ENCODE data around the gene ZDHHC23. TPM values are rescaled to one million over a fixed set of nuclear protein-coding genes. Genes with fewer than 3 reads are reported as not detected.

Gene ZDHHC23
- total and polyA plus RNA-seq, 2 of the 13 experiments (the other 11 are each of a cell fraction or from before 2014, with no cell fraction given): 1.6 to 8.8 TPM

GRCh38 chr3:114005481-114005880 is 57.7 kb downstream of the ZDHHC23 start (continued):
- TF ChIP-seq ZNF564 (CRISPR knock-in tag; IDR thresholded peaks at IDR 0.05) (no peak), REPIN1 (CRISPR knock-in tag; IDR thresholded peaks at IDR 0.05; ENCODE audit: borderline replicate concordance, low read depth) (no peak), ZNF33B (CRISPR knock-in tag; IDR thresholded peaks at IDR 0.05) (no peak), HNRNPK (IDR thresholded peaks at IDR 0.05; ENCODE audit: low read depth, low read length, poor library complexity, severe bottlenecking) (no peak), AGO2 (optimal IDR thresholded peaks at IDR 0.05; ENCODE audit: low read depth, low read length) (no peak), CEBPG (CRISPR knock-in tag; IDR thresholded peaks at IDR 0.05) (no peak), HMG20A (CRISPR knock-in tag; IDR thresholded peaks at IDR 0.05; ENCODE audit: borderline replicate concordance) (no peak), CHD4 (IDR thresholded peaks at IDR 0.05; ENCODE audit: borderline replicate concordance, low read length) (no peak), SMC3 (IDR thresholded peaks at IDR 0.05; ENCODE audit: low read length) (no peak)

DNA sequence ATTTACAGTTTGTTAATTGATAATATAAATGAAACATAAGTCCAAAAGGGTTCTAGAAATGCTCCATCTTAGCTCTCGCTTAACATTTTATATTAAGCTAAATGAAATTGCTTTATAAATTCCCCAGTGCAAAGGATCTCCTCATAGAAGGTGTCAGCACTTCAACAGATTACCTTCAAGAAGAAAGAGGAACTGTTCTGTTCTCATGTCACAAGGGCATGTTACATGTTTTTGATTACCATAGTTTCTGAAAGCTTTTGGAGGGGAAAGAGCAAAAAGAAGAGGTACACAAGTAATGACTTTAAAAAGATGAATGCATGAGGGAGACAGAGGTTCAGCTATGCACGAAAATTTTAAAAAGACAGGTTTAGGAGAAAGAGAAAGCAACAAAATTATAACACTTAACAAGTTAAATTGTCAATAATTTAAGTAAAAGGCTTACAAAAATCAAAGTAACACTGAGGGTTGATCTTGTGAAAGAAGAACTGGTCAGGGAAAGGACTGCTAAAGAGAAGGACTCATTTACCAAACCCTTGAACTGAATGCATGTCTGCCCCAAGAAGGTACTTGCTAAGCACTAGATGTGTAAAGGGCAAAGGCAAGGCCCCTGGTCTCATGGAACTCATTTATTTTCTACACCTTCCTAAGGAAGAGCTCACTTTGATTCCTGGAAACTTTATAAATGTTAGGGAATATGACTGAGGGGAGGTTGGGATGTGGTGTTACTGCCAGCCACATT is 63.4 kb downstream of the ZDHHC23 start:
- Histone ChIP-seq H3K4me3 (replicated peaks in 1 of 3; ENCODE audit: insufficient read depth in 1 of 3, low read depth in 2 of 3, low read length in 3 of 3) (no peak overlapping the region), H3K27ac (ENCODE audit: extremely low read length, insufficient read depth, low read length) (no peak overlapping the region), H4K20me1 (ENCODE audit: insufficient read depth, low read length) (no peaks in the 10 kb centered on the region), H3K4me2 (ENCODE audit: low read depth, low read length) (no peak overlapping the region), H3K79me2 (ENCODE audit: insufficient read depth, low read length) (no peaks in the 10 kb centered on the region), H3K27me3 (ENCODE audit: control insufficient read depth in 1 of 2, insufficient read depth in 2 of 2, low read length in 2 of 2) (no peaks in the 10 kb centered on the region; a peak in 1 of 5 replicates), H2AFZ (ENCODE audit: low read length) (no peak overlapping the region), H3K9ac (ENCODE audit: insufficient read depth, low read depth, low read length) (no peak overlapping the region), H3K36me3 (replicated peaks in 1 of 2; ENCODE audit: control insufficient read depth in 1 of 2, insufficient read depth in 2 of 2, low read length in 2 of 2) (no peaks in the 10 kb centered on the region), H3K4me1 (ENCODE audit: insufficient read depth, low read length) (no peaks in the 10 kb centered on the region), H3K9me3 (ENCODE audit: low read length) (no peaks in the 10 kb centered on the region)
- DNase-seq (ENCODE audit: low spot score) (no peak), FAIRE-seq (no peak), ATAC-seq (no peak)
- no TSS peak for BruUV-seq (replicated peaks)
- in situ Hi-C loops (cut with HindIII; ENCODE audit: extremely low pct_ligation_motif_present, low pct_unique_long_range_greater_than_20kb): no loop called here
- POLR2A ChIA-PET: no interaction called here
- CTCF ChIA-PET (ENCODE audit: low intra/inter-chr PET ratio, low total read pairs): no interaction called here
- intact Hi-C loops (cut with micrococcal nuclease; ENCODE audit: unreplicated experiment): no loop called here
- TF ChIP-seq, protein P1, sequence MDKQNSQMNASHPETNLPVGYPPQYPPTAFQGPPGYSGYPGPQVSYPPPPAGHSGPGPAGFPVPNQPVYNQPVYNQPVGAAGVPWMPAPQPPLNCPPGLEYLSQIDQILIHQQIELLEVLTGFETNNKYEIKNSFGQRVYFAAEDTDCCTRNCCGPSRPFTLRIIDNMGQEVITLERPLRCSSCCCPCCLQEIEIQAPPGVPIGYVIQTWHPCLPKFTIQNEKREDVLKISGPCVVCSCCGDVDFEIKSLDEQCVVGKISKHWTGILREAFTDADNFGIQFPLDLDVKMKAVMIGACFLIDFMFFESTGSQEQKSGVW (CRISPR knock-in tag; IDR thresholded peaks at IDR 0.05; ENCODE audit: borderline replicate concordance): no peak
- TF ChIP-seq SOX6 (IDR thresholded peaks at IDR 0.05): no peak
- TF ChIP-seq SOX6 (CRISPR knock-in tag; IDR thresholded peaks at IDR 0.05): no peak
- no peak for TF ChIP-seq CEBPB (IDR thresholded peaks at IDR 0.05; ENCODE audit: borderline replicate concordance, low read depth, low read length)
- no peak for TF ChIP-seq ZNF674 (CRISPR knock-in tag; IDR thresholded peaks at IDR 0.05; ENCODE audit: low read depth)
- 51% methylated on average over 2 of the region's 2 CpGs for WGBS (ENCODE audit: low lambda C conversion rate)

Other genes starting within 250 kb of the ZDHHC23 start
- gene NAA50, start 201.8 kb upstream of the ZDHHC23 start, total RNA-seq (2016; rRNA removed; fragmentation: Illumina TruSeq; extraction: Trizol): 233 and 352 TPM in 2 replicates
- 30.2 and 30.3 TPM in 2 replicates for gene NAA50, start 201.8 kb upstream of the ZDHHC23 start, polyA plus RNA-seq (2011; rRNA removed)
- 95.1 and 171 TPM in 2 replicates for gene ATP6V1A, start 201.0 kb upstream of the ZDHHC23 start, total RNA-seq (2016; rRNA removed; fragmentation: Illumina TruSeq; extraction: Trizol)
- 21.7 and 23.4 TPM in 2 replicates for gene ATP6V1A, start 201.0 kb upstream of the ZDHHC23 start, polyA plus RNA-seq (2011; rRNA removed)
- gene GRAMD1C, start 109.2 kb upstream of the ZDHHC23 start, total RNA-seq (2016; rRNA removed; fragmentation: Illumina TruSeq; extraction: Trizol): not detected in 2 replicates
- gene GRAMD1C, start 109.2 kb upstream of the ZDHHC23 start, polyA plus RNA-seq (2011; rRNA removed): 0.45 and 1.0 TPM in 2 replicates
- gene CCDC191, start 108.5 kb downstream of the ZDHHC23 start, total RNA-seq (2016; rRNA removed; fragmentation: Illumina TruSeq; extraction: Trizol): 1.2 and 1.4 TPM in 2 replicates
- gene CCDC191, start 108.5 kb downstream of the ZDHHC23 start, polyA plus RNA-seq (2011; rRNA removed): 0.69 and 0.91 TPM in 2 replicates
- 33.4 and 38.0 TPM in 2 replicates for gene QTRT2, start 108.7 kb downstream of the ZDHHC23 start, total RNA-seq (2016; rRNA removed; fragmentation: Illumina TruSeq; extraction: Trizol)
- gene QTRT2, start 108.7 kb downstream of the ZDHHC23 start, polyA plus RNA-seq (2011; rRNA removed): 6.6 and 7.1 TPM in 2 replicates
- not detected in 2 replicates for gene DRD3, start 231.0 kb downstream of the ZDHHC23 start, total RNA-seq (2016; rRNA removed; fragmentation: Illumina TruSeq; extraction: Trizol)
- not detected in 2 replicates for gene DRD3, start 231.0 kb downstream of the ZDHHC23 start, polyA plus RNA-seq (2011; rRNA removed)